IPS-18c (cell line): Measurements from ENCODE around the gene AFF3.

Experiments
- H3K4me3 ChIP-seq: 2 replicates; pipeline ENCODE4 v1.7.0; 2013; ENCODE audit warnings: low read depth, mild to moderate bottlenecking, low read length, moderate library complexity; ENCODE audit not compliant: insufficient read depth
- H3K9me3 ChIP-seq: one replicate; pipeline ENCODE4 v1.6.1; 2013; ENCODE audit warnings: mild to moderate bottlenecking, low read length, moderate library complexity; ENCODE audit not compliant: control insufficient read depth, insufficient read depth

AFF3 gene

GRCh38 chr2:100013892-100014677 lies 128.3 kb downstream of the AFF3 start:
- H3K4me3 ChIP-seq, result no peak overlapping the region
- no peaks in the 10 kb centered on the region for H3K9me3 ChIP-seq

DNA sequence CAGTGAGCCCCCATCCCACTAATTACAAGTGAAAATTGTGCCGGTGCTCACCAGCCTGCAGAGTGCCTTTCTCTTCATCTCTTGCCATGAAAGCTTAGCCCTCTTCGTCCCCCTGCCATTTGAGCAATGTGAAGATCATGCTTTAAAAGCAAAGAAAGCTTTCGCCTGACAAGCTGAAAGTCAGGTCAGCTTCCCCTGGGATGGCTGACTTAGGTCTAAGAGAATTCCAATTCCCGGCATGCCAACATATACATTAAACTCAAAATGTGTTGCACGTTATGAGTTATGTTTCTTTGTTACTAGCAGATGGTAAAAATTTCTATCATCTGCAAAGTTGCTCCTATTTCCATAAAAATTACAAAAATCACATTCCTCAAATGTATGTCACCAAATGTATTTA lies 129.8 kb downstream of the AFF3 start:
- H3K9me3 ChIP-seq, result no peaks in the 10 kb centered on the region
- H3K4me3 ChIP-seq, result no peak overlapping the region

GRCh38 chr2:100011272-100011731 lies 131.1 kb downstream of the AFF3 start:
- no peak overlapping the region for H3K4me3 ChIP-seq
- H3K9me3 ChIP-seq, result no peaks in the 10 kb centered on the region

DNA sequence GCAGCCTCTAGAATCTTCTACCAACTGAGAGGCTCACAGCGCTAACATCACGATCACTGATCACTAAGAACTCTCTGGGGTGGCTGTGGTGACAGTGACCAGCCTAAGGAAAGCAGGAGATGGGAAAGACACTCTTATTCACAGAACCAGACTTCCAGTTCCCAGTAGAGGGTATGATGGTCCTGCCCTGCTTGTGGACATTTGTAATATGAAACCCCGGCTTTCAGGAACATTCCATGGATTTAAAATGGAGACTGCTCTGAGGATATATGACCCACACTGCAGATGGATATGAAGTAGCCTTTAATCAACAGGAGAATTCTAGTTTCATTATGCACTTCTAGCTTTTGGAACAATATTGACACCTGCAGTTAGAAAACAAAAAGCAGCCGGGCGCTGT lies 131.8 kb downstream of the AFF3 start:
- H3K9me3 ChIP-seq, result no peaks in the 10 kb centered on the region
- H3K4me3 ChIP-seq, result no peak overlapping the region

DNA sequence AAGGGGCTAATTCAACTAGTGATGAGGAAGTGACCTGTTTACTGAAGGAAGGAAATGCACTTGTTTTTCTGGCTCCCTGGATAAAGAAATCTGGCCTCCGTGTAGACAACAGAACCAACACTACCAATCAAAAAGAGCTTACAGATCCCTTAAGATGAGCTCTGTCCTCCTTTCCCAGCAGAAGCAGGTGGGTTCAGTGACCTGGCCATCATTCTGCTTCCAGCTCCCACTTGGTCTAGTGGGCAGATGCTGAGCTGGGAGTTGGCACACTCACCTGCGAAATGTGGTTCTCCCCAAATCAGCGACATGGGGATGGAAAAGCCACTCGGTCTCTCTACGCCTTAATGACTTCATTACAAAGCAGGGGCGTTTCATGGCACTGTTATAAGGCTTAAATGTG lies 132.6 kb downstream of the AFF3 start:
- H3K9me3 ChIP-seq, result no peaks in the 10 kb centered on the region
- no peak overlapping the region for H3K4me3 ChIP-seq

GRCh38 chr2:100008956-100009355 lies 133.4 kb downstream of the AFF3 start:
- no peak overlapping the region for H3K4me3 ChIP-seq

GRCh38 chr2:100006516-100006915 lies 135.9 kb downstream of the AFF3 start:
- Histone ChIP-seq H3K9me3 (no peaks in the 10 kb centered on the region), H3K4me3 (no peak overlapping the region)

More at GRCh38 chr2:100008956-100009355, 133.4 kb downstream of the AFF3 start:
- no peaks in the 10 kb centered on the region for H3K9me3 ChIP-seq

GRCh38 chr2:100004959-100005387 lies 137.4 kb downstream of the AFF3 start:
- H3K4me3 ChIP-seq, result no peak overlapping the region
- H3K9me3 ChIP-seq, result no peaks in the 10 kb centered on the region

DNA sequence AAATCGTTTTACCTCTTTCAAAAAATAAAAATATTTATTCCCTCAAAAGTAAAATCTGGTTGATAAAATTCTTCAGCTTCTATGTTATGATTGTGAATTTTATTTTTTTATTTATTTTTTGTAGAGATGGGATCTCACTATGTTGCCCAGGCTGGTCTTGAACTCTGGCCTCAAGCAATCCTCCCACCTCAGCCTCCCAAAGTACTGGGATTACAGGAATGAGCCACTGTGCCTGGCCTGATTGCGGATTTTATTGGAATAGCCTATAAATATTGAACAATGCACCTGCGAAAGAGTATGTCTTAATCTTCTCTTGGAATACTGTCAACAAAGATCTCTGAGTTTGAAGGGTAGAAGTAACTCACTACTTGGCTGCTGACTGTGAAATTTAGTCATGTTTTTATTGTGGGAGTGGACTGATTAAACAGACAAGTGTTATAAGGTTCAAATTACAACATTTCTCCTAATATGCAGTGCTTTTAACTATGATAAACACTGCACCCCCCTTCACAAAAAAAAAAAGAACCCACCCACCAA lies 138.0 kb downstream of the AFF3 start:
- no peak overlapping the region for H3K4me3 ChIP-seq
- H3K9me3 ChIP-seq, result no peaks in the 10 kb centered on the region

- Histone ChIP-seq H3K4me3 (no peak overlapping the region), H3K9me3 (no peaks in the 10 kb centered on the region)
Measured at GRCh38 chr2:100002059-100002458, 140.3 kb downstream of the AFF3 start.

- Histone ChIP-seq H3K4me3 (no peak overlapping the region), H3K9me3 (no peaks in the 10 kb centered on the region)
Measured at GRCh38 chr2:100000915-100001707, 141.3 kb downstream of the AFF3 start.

GRCh38 chr2:99998651-99999320 lies 143.6 kb downstream of the AFF3 start:
- H3K9me3 ChIP-seq, result no peaks in the 10 kb centered on the region

GRCh38 chr2:99989905-99990304 lies 152.5 kb downstream of the AFF3 start:
- Histone ChIP-seq H3K9me3 (no peaks in the 10 kb centered on the region), H3K4me3 (no peak overlapping the region)

More at GRCh38 chr2:99998651-99999320, 143.6 kb downstream of the AFF3 start:
- H3K4me3 ChIP-seq, result no peak overlapping the region

- no peaks in the 10 kb centered on the region for H3K9me3 ChIP-seq
Measured at GRCh38 chr2:99988599-99988998, 153.8 kb downstream of the AFF3 start.

DNA sequence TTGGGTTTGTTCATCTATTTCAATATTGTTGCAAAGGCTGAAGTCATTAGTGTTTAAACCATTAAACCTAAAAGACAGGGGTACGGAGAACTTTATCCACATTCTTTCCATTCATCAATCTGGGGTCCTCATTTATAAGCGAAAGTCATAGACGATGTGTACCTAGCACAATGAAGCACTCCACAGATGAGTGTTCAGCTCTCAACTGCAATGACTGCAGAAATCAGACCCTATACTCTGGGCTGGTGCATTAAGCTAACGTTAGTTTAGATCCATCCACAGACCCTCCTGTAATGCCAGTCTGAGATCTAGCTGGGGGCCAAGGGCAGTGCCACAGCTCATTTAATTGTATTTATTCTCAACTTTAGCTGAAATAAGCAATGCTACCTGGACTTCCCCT lies 155.2 kb downstream of the AFF3 start:
- Histone ChIP-seq H3K4me3 (no peak overlapping the region), H3K9me3 (no peaks in the 10 kb centered on the region)

More at GRCh38 chr2:99988599-99988998, 153.8 kb downstream of the AFF3 start:
- no peak overlapping the region for H3K4me3 ChIP-seq

DNA sequence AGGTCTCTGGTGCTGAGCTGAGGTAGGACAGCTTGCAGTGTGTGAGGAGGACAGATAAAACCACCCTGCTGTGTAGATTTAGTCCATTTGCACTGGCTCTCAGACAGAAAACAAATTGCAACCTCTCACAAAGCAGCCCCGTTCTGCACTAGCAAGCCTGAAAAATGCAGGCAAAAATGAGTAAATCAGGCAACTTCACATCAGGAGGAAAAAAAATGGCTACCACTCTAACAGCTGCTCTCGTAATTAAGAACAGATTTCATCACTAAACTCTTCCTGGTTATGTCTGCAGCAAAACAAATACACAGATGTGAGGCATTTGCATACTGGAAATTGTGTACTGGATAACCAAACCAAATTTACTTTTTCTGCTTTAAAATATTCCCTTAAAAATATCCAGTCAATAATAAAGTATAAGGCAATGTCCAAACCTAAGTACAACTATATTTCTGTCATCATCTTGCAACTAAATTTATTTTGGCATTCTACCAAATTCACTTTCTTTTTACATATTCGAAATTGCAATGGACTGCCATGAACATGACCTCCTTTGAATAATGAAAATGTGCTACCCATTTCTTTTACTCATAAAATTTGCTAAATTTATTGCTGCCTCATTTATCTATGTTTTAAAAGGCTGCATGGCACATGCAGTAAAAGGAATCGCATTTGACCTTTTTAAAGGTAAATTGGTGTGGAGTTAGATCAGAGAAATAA lies 157.4 kb downstream of the AFF3 start:
- Histone ChIP-seq H3K4me3 (no peak overlapping the region), H3K9me3 (no peaks in the 10 kb centered on the region)

DNA sequence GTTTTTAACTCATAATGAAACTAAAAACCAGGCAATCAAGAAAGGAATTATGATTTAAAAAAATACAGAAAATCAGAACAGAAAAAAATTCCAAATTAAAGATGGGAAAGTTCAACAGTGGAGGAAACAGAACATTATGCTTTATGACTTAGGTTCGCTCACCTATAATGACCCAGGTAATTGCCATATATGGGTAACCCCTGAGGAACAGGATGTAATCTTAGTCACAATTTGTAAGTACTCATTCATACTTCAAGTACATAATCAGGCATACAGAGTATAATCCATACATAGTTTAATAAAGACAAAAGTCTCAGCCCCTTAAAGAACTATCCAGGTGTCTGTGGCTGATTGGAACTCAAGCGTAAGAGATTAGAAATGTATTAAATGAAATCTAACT lies 159.6 kb downstream of the AFF3 start:
- Histone ChIP-seq H3K4me3 (no peak overlapping the region), H3K9me3 (no peaks in the 10 kb centered on the region)
